Left ventricle myocardium inferior (tissue), 1 donor: Measurements from ENCODE around the gene TMEM158. TPM values are rescaled to one million over a fixed set of nuclear protein-coding genes. Genes with fewer than 3 reads are reported as not detected.

Experiments used
- DNase-seq: peaks from one replicate; pipeline ENCODE4 v3.0.0-alpha.2; 2020
- H3K27ac ChIP-seq: fragments of 200-600 bp; replicated peaks from 2 replicates; pipeline ENCODE4 v1.8.0; 2021
- H3K27me3 ChIP-seq: fragments of 200-600 bp; 2 replicates; pipeline ENCODE4 v1.8.0; 2021; ENCODE audit warnings: low read depth
- H3K36me3 ChIP-seq: fragments of 200-600 bp; 2 replicates; pipeline ENCODE4 v1.8.0; 2021
- H3K4me1 ChIP-seq: fragments of 200-600 bp; 2 replicates; pipeline ENCODE4 v1.8.0; 2021
- H3K4me3 ChIP-seq: fragments of 200-600 bp; 2 replicates; pipeline ENCODE4 v1.8.0; 2021; ENCODE audit warnings: mild to moderate bottlenecking, moderate library complexity
- H3K9me3 ChIP-seq: fragments of 200-600 bp; replicated peaks from 2 replicates; pipeline ENCODE4 v1.8.0; 2021
- CTCF ChIP-seq: fragments of 200-600 bp; IDR thresholded peaks from 2 replicates; pipeline ENCODE4 v1.8.0; 2021; ENCODE audit warnings: antibody characterized with exemption, mild to moderate bottlenecking, borderline replicate concordance
- intact Hi-C: fragments of 100-400 bp; cut with micrococcal nuclease; formaldehyde crosslinking; loops from one replicate; pipeline ENCODE4 v1.11.0; 2022
- total RNA-seq: library from RNA; stranded (reverse); fragmentation: NEBNext Ultra II Directional; extraction: Animal tissue kit (Norgen Biotek cat#: 25700); gene quantifications from one replicate; pipeline ENCODE4 v1.2.1, GENCODE V29; 2021
- donor health status: DM: no; HTN: yes; CAD: no; lungs with severe emphysema.

TMEM158 gene
- total RNA-seq, 1 donor from 2014 or later = 0.60 TPM

GRCh38 chr3:45182915-45183871, 42.9 kb downstream of the TMEM158 start:
- Histone ChIP-seq H3K27me3 (peaks cover 11% of the 10 kb centered on the region), H3K36me3 (no peaks in the 10 kb centered on the region), H3K9me3 (no peaks in the 10 kb centered on the region), H3K4me1 (no peaks in the 10 kb centered on the region), H3K4me3 (no peak overlapping the region), H3K27ac (no peak overlapping the region)
- DNase-seq = no peak
- intact Hi-C loops = no loop called here
- no peak for TF ChIP-seq CTCF

- intact Hi-C loops = no loop called here
- no peak overlapping the region for H3K27ac ChIP-seq
- no peak for TF ChIP-seq CTCF
These were observed 44.6 kb downstream of the TMEM158 start for GRCh38 chr3:45181496-45181895.

GRCh38 chr3:45180899-45181298, 45.2 kb downstream of the TMEM158 start:
- intact Hi-C loops = no loop called here
- H3K36me3 ChIP-seq = no peaks in the 10 kb centered on the region
- no peak overlapping the region for H3K4me3 ChIP-seq
- no peak for DNase-seq
- H3K27ac ChIP-seq = no peak overlapping the region
- H3K4me1 ChIP-seq = no peaks in the 10 kb centered on the region
- H3K27me3 ChIP-seq = peaks cover 11% of the 10 kb centered on the region
- no peak for TF ChIP-seq CTCF
- H3K9me3 ChIP-seq = no peaks in the 10 kb centered on the region

More at GRCh38 chr3:45181496-45181895, 44.6 kb downstream of the TMEM158 start:
- H3K4me3 ChIP-seq = no peak overlapping the region
- H3K36me3 ChIP-seq = no peaks in the 10 kb centered on the region
- peaks cover 11% of the 10 kb centered on the region for H3K27me3 ChIP-seq
- no peaks in the 10 kb centered on the region for H3K9me3 ChIP-seq
- DNase-seq = no peak
- no peaks in the 10 kb centered on the region for H3K4me1 ChIP-seq

- no peaks in the 10 kb centered on the region for H3K36me3 ChIP-seq
- no peak overlapping the region for H3K4me3 ChIP-seq
- intact Hi-C loops = no loop called here
- H3K4me1 ChIP-seq = no peaks in the 10 kb centered on the region
- no peak for DNase-seq
- no peak for TF ChIP-seq CTCF
- H3K27me3 ChIP-seq = peaks cover 11% of the 10 kb centered on the region
- H3K9me3 ChIP-seq = no peaks in the 10 kb centered on the region
- H3K27ac ChIP-seq = no peak overlapping the region
These were observed 46.0 kb downstream of the TMEM158 start for GRCh38 chr3:45180051-45180450.

- Histone ChIP-seq H3K4me3 (no peak overlapping the region), H3K9me3 (no peaks in the 10 kb centered on the region), H3K27me3 (peaks cover 11% of the 10 kb centered on the region), H3K36me3 (no peaks in the 10 kb centered on the region), H3K4me1 (no peaks in the 10 kb centered on the region), H3K27ac (no peak overlapping the region)
- DNase-seq = no peak
- TF ChIP-seq CTCF = no peak
- intact Hi-C loops = no loop called here
These were observed 46.9 kb downstream of the TMEM158 start for GRCh38 chr3:45179163-45179562.
